ENCODE results near the gene NUAK2.

NUAK2 gene

DNA sequence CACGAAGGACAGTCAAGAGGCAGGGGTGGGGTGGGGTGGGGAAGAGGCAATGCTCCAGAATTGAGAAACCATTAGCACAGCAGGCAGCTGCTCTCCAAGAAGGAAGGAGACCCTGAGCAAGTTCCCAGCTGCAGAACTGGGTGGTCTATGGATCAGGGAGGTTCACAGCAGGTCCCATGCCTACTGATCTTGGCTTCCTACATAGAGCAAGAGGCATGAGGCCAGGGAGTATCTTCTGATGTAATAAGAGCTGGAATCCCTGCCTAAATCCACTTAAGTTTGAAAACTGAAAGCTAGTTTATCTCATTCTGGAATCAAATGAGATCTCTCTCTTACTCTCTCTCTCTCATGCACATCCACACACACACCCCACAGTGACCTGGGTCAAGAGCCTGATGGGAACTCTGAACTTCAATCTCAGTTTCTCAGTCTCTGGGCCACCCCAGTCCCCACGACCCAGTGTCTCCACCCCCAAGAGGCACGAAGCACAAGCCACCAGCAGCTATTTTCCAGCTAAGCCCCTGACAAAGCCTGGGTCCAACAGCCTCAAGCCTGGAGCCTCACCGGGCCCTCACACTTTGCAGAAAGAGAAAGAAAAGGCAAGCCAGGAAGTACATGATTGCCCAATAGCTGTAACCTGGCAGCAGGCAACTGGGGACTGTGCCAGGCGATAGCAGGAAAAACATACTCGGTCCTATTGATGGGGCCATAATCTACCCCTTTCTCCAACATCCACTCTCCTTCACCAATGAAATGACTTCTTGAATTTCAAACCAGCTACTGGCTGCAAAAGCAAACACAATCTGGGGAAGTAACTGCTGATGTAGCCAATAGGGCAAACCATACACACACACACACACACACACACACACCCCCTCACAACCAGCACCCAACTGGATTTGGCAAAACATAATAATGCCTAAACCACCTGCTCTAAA lies 2.2 kb downstream of the NUAK2 start:
- H3K4me3 ChIP-seq (ENCODE audit: low read depth, low read length) = no peak overlapping the region
- TF ChIP-seq, protein P1, sequence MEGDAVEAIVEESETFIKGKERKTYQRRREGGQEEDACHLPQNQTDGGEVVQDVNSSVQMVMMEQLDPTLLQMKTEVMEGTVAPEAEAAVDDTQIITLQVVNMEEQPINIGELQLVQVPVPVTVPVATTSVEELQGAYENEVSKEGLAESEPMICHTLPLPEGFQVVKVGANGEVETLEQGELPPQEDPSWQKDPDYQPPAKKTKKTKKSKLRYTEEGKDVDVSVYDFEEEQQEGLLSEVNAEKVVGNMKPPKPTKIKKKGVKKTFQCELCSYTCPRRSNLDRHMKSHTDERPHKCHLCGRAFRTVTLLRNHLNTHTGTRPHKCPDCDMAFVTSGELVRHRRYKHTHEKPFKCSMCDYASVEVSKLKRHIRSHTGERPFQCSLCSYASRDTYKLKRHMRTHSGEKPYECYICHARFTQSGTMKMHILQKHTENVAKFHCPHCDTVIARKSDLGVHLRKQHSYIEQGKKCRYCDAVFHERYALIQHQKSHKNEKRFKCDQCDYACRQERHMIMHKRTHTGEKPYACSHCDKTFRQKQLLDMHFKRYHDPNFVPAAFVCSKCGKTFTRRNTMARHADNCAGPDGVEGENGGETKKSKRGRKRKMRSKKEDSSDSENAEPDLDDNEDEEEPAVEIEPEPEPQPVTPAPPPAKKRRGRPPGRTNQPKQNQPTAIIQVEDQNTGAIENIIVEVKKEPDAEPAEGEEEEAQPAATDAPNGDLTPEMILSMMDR (IDR thresholded peaks at IDR 0.05; ENCODE audit: borderline replicate concordance, insufficient read depth, low read depth, low read length) = no peak

DNA sequence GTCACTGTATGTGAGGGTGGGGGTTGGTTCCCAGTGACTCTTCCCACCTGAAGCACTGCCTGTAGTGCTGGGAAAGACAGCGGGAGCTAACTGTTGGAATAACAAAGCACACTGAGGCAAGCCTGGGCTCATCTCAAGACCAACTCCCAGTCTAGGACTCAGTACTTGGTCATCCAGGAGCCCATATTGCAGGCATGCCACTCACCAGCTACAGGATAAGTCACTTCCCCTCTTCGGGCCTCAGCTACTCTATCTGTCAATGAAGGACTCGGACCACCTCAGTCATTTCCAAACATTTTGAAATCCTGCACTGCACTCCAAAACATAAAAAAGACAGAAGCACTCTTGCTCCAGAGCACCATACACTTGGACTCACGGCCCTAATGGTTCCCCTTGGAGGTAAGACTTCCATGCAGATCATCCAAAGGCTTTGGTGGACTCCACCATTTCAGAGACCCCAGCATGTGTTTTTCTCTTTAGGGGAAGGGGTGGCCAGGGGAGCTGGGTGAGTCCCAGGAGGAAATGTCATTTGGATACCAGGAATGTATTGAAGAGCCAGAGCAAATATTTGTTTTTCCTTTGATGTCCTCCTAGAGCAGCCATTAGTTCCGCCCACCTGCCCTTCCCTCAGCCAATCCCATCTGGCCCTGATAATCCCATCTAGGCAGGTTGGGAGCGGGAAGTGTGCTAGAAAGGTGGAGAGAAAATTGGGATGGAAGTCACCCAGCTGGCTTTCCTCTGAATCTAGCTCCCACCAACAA lies 3.1 kb downstream of the NUAK2 start:
- no peak overlapping the region for H3K4me3 ChIP-seq (ENCODE audit: low read depth, low read length)
- TF ChIP-seq, protein P1 (IDR thresholded peaks at IDR 0.05; ENCODE audit: borderline replicate concordance, insufficient read depth, low read depth, low read length) = no peak

DNA sequence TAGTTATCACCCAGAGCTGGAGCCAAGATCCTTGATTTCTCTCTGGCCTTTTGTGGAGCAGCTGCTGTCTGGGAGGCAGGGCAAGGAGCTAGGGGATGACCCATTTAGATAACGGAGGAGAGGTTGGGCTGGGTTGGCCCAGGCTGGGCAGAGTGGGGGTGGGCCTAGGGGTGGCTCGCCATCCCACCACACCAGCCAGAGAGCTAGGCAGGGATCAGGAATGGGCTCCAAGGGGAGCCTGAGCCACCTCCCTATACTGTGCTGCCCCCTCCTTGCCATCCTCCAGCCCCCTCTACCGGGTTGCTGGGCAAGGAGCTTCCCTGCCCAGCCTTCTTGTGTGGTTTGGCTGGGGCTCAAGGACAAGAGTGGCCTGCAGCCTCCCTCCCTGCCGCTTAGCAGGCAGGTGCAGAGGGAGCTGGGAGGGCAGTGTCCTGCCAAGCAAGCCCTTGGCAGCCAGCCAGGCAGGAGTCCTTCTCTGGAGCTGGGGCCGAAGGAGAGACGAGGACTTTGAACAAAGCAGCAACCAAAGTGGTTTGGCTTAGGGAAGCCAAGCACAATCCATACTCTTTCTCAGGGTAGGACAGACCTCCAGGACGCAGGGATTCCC lies 4.1 kb downstream of the NUAK2 start:
- no peak overlapping the region for H3K4me3 ChIP-seq (ENCODE audit: low read depth, low read length)
- TF ChIP-seq, protein P1 (IDR thresholded peaks at IDR 0.05; ENCODE audit: borderline replicate concordance, insufficient read depth, low read depth, low read length) = no peak

DNA sequence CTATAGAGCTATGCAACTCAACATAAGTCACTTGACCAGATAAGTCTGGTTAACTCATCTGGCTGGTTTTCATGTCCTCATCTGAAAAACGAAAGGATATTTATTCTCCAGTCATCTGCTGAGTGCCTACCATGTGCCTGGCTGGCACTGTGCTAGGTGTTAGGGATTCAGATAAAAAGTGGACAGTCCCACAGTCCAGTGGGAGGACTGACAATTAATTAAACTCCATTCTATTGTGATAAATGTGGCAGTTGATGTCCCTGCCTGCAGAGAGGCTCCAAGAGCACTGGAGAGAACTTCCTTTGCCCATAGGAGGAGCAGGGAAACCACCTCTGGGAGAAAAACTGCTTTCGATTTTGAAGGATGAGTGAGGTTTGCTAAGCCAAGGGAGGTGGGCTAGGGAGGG lies 5.4 kb downstream of the NUAK2 start:
- no peak overlapping the region for H3K4me3 ChIP-seq (ENCODE audit: low read depth, low read length)
- TF ChIP-seq, protein P1 (IDR thresholded peaks at IDR 0.05; ENCODE audit: borderline replicate concordance, insufficient read depth, low read depth, low read length) = no peak

DNA sequence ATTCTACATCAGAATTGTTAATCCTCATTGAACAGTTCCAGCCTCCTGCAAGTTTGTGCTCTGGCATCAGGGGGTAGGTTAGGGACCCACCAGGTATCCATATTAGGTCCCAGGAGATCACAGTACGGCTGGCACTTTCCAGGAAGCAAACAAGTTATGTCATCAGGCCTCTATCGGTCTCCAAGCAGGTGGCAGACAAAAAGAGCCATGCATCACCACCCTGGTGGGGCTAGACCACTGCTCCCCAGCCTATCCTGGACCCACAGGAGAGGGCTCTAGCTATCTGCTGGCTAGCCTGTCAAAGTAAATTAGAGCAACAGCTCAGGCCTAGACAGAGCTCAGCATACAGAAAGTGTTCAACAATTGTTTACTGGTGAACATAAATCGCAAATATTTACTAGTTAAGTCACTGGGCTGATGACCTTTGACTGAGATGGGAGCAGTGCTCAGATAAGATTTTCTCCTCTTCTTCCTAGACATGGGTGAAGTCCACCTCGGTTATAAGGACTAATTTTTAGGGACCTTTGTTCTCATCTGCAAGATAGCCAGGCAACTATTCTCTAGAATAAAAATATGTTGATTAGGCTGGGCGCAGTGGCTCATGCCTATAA lies 6.4 kb downstream of the NUAK2 start:
- H3K4me3 ChIP-seq (ENCODE audit: low read depth, low read length) = no peak overlapping the region

DNA sequence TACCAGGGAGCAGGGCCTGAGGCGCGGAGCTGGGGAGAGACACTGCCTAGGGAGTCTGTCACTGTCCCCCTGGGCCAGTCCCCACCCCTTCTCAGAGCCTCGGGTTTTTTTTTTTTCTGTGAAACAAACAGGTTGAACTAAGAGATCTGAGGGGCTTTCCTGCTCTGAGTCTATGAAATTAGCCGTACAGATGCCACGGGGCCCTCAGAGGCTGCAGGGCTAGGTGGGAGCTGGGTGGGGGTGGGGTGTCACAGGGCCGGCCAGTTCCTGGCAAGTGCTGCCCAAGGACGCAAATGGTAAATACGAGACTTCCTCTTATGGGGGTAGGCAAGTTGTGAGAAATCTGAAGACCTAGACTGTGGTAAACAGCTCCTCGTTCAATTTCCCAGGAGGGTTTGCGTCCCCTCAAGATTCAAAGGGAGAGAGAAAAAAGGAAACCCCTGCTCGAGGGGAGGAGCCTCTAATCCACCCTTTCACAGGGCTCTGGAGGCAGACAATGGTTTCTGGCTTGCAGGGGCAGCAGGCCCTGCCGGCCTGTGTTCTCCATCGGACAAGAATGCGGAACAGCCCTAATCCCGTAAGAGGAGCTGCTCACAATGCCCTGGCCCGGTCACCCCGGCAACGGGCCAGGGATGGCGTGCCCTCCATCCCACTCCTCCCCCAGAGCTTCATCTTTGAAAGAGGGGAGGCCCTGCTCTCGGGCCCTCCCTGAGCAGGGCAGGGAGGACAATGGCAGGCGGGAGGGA lies 7.8 kb downstream of the NUAK2 start:
- TF ChIP-seq, protein P1 (IDR thresholded peaks at IDR 0.05; ENCODE audit: borderline replicate concordance, insufficient read depth, low read depth, low read length) = no peak
- no peak overlapping the region for H3K4me3 ChIP-seq (ENCODE audit: low read depth, low read length)

More for the DNA sequence above, 6.4 kb downstream of the NUAK2 start:
- TF ChIP-seq, protein P1 (IDR thresholded peaks at IDR 0.05; ENCODE audit: borderline replicate concordance, insufficient read depth, low read depth, low read length) = no peak
